ENCODE data around the gene LURAP1L.

The LURAP1L gene

DNA sequence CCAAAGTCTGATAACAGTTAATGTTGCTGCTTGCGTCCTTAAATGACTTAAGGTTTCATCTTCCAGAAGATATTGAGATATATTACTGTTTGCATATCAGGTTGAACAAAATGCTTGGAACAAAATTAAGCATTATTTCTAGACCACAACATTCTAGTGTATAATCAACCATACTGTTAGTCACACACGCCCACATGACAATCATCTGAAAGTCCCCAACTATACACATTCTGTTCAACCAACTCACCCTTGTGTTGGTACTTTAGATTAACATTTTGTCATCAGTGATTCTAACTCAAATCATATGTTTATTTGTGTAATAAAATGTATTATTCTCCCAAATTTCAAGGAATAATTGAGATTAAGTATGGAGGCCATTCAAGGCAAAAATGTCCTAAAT is 47.3 kb downstream of the LURAP1L start:
- H3K36me3 ChIP-seq = no peaks in the 10 kb centered on the region
- no peak overlapping the region for H3K4me3 ChIP-seq (ENCODE audit: low read depth, low read length)
- no peak for DNase-seq
- H3K27ac ChIP-seq = no peak overlapping the region
- H3K9me3 ChIP-seq (ENCODE audit: severe bottlenecking) = no peaks in the 10 kb centered on the region
- TF ChIP-seq, protein P1, sequence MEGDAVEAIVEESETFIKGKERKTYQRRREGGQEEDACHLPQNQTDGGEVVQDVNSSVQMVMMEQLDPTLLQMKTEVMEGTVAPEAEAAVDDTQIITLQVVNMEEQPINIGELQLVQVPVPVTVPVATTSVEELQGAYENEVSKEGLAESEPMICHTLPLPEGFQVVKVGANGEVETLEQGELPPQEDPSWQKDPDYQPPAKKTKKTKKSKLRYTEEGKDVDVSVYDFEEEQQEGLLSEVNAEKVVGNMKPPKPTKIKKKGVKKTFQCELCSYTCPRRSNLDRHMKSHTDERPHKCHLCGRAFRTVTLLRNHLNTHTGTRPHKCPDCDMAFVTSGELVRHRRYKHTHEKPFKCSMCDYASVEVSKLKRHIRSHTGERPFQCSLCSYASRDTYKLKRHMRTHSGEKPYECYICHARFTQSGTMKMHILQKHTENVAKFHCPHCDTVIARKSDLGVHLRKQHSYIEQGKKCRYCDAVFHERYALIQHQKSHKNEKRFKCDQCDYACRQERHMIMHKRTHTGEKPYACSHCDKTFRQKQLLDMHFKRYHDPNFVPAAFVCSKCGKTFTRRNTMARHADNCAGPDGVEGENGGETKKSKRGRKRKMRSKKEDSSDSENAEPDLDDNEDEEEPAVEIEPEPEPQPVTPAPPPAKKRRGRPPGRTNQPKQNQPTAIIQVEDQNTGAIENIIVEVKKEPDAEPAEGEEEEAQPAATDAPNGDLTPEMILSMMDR (IDR thresholded peaks at IDR 0.05; ENCODE audit: low read depth, low read length) = no peak
- H3K27me3 ChIP-seq (ENCODE audit: insufficient read depth, low read depth, severe bottlenecking) = no peaks in the 10 kb centered on the region

DNA sequence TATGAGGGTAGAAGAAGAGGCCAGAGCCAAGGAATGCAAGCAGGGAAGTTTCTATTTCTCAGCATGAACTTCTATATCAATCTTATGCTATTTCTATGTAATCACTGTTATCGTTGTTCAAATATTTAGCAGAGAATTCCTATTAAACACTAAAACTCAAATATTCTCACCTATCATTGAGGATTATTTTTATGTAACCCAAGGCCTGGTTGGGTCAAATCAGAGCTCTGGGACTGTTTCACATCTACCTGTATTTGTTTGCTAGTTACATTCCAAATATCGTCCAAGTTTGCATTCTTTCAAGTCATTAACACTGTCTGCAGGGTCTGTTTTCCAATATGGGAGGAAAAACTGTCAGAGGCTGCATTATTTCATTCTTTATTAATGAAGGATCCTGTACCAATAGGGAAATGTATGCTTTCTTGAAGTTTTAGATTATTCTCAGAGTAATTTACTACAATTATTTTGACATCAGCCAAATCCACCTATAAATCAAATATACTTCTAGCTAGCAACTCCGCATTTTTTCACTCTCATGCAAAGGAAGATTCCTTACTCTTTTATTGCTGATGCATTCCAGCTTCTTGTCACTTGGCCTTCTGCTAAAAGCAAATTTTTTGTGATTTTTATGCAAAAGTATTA is 52.2 kb downstream of the LURAP1L start:
- Histone ChIP-seq H3K9me3 (ENCODE audit: severe bottlenecking) (no peaks in the 10 kb centered on the region), H3K27me3 (ENCODE audit: insufficient read depth, low read depth, severe bottlenecking) (no peaks in the 10 kb centered on the region), H3K27ac (no peak overlapping the region), H3K4me3 (ENCODE audit: low read depth, low read length) (no peak overlapping the region), H3K36me3 (no peaks in the 10 kb centered on the region)
- DNase-seq = no peak
- TF ChIP-seq, protein P1 (IDR thresholded peaks at IDR 0.05; ENCODE audit: low read depth, low read length) = no peak

DNA sequence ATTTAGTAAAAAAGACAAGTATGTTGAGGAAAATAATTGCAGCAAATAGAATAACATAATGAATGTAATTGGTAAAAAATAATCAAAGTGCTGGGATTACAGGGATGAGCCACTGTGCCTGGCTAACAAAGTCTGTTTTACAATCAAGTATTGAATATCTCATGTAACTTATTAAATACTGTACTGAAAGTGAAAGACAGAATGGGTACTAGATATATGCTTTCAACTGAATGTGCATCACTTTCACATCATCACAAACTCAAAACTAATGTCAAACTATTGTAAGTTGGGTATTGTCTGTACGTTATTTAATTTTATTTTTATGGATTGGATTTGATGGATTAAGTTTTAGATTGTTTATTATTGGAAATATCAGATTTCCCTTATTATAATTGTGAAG is 58.9 kb downstream of the LURAP1L start:
- TF ChIP-seq, protein P1 (IDR thresholded peaks at IDR 0.05; ENCODE audit: low read depth, low read length) = no peak
- no peaks in the 10 kb centered on the region for H3K9me3 ChIP-seq (ENCODE audit: severe bottlenecking)
- H3K27ac ChIP-seq = no peak overlapping the region
- DNase-seq = no peak
- no peaks in the 10 kb centered on the region for H3K36me3 ChIP-seq
- H3K27me3 ChIP-seq (ENCODE audit: insufficient read depth, low read depth, severe bottlenecking) = no peaks in the 10 kb centered on the region
- H3K4me3 ChIP-seq (ENCODE audit: low read depth, low read length) = no peak overlapping the region

DNA sequence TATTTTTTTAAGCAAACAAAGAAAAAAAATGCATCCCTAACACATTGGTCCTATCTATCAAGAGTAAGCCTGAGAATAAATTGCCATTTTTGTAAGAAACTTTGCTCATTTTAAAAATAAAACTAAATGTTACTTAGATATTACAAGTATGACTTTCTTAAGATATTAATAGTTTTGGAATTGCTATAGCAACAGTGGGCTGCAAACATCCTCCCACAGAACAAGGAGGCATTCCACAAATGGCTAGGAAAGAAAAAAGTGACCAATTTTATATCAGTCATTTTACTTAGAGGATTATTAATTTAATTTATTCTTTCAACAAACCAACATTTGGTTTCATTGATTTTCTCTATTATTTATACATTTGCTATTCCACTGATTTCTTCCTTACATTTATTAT is 63.7 kb downstream of the LURAP1L start:
- TF ChIP-seq, protein P1 (IDR thresholded peaks at IDR 0.05; ENCODE audit: low read depth, low read length) = no peak
- H3K36me3 ChIP-seq = no peaks in the 10 kb centered on the region
- DNase-seq = no peak
- H3K27ac ChIP-seq = no peak overlapping the region
- H3K27me3 ChIP-seq (ENCODE audit: insufficient read depth, low read depth, severe bottlenecking) = no peaks in the 10 kb centered on the region
- no peaks in the 10 kb centered on the region for H3K9me3 ChIP-seq (ENCODE audit: severe bottlenecking)
- no peak overlapping the region for H3K4me3 ChIP-seq (ENCODE audit: low read depth, low read length)

DNA sequence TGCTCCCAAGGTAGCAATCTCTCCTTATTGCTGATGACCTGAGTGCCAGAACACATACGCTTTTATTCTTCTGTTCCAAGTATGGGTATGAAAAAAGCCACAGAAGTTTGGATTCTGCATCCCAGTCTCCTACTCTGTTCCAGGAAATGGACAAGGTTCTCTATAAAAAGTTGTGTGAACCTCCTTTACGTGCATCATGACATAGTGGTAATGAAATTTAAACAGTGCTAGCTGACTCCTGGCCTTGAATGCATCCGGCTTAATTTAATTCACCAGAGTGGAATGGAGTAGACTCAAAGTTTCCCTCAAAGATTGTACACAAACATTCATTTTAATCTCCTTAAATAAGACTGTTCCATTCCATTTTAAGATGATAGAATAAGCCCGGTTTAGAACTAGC is 68.9 kb downstream of the LURAP1L start:
- Histone ChIP-seq H3K27ac (no peak overlapping the region), H3K4me3 (ENCODE audit: low read depth, low read length) (no peak overlapping the region), H3K36me3 (no peaks in the 10 kb centered on the region), H3K27me3 (ENCODE audit: insufficient read depth, low read depth, severe bottlenecking) (no peaks in the 10 kb centered on the region), H3K9me3 (ENCODE audit: severe bottlenecking) (no peaks in the 10 kb centered on the region)
- TF ChIP-seq, protein P1 (IDR thresholded peaks at IDR 0.05; ENCODE audit: low read depth, low read length) = no peak
- no peak for DNase-seq

DNA sequence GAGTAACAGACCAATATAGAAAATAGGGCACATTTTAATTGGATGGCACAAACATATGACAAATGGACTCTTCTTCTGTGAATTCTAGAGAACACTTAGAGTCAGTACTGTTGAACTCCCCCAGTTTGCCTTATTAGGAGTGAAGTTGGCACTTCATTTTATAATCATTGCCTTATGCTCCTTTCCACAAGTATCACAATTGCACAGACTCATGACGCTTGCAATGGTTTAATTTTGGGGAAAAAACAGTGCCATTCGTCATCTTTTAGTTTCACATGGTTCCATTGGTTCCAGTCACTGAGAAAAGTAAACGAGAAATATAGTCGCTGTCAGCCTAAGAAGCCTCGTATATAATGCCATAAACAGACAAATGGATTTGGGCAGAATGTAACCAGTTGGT is 71.2 kb downstream of the LURAP1L start:
- TF ChIP-seq, protein P1 (IDR thresholded peaks at IDR 0.05; ENCODE audit: low read depth, low read length) = no peak

More for the DNA sequence above, 71.2 kb downstream of the LURAP1L start:
- Histone ChIP-seq H3K27ac (no peak overlapping the region), H3K36me3 (no peaks in the 10 kb centered on the region), H3K9me3 (ENCODE audit: severe bottlenecking) (no peaks in the 10 kb centered on the region), H3K27me3 (ENCODE audit: insufficient read depth, low read depth, severe bottlenecking) (no peaks in the 10 kb centered on the region), H3K4me3 (ENCODE audit: low read depth, low read length) (no peak overlapping the region)
- no peak for DNase-seq
